K562 (cell line): ENCODE measurements around the gene DUS1L.

Experiments used
- SMARCC2 ChIP-seq: fragments of 450-650 bp; IDR thresholded peaks from 2 replicates; pipeline ENCODE4 v1.6.1; 2017; ENCODE audit warnings: antibody characterized with exemption, moderate library complexity, mild to moderate bottlenecking, low read depth
- ZNF121 ChIP-seq: sonication (generic); formaldehyde crosslinking; conservative IDR thresholded peaks from 2 replicates; pipeline ENCODE4 v1.8.0; 2022; ENCODE audit warnings: missing genetic modification reagents
- TF ChIP-seq, protein P1 (sequence below): fragments of 250-450 bp; sonication (Bioruptor Pico); IDR thresholded peaks from 2 replicates; pipeline ENCODE4 v1.8.0; 2022; ENCODE audit warnings: inconsistent platforms, mild to moderate bottlenecking, moderate library complexity, borderline replicate concordance
- TF ChIP-seq, protein P2 (sequence below), 2 experiments: fragments of 450-650 bp in 1 of 2; sonication (generic) in 1 of 2; formaldehyde crosslinking; conservative IDR thresholded peaks; 2 replicates each; pipeline versions ENCODE4 v1.4.0 to v1.8.1; 2020 to 2022; ENCODE audit warnings: mild to moderate bottlenecking in 1 of 2, missing genetic modification reagents in 1 of 2

DNA sequence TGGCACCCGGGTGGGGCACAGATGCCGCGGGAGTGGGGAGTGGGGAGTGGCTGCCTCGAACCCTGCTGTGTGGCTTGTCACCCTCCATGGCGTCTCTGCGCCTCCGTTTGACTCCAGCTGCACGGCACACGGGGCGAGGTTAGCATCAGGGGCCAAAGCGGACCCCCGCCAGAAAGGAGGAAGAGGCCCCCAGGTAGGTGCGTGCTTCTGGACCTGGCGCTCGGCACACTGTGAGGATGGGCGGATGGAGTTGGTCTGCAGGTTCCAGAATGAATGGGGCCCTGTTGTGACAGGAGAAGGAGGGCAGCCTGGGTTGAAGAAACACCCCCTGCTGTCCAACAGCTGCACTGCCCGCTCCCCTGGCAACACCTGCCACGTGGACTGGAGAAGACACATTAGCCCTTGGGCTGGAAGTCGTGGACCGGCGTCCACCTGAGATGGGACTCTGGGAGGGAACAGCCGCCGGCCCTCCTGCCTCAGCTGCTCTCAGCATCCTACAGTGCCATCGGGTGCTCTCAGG lies 41.8 kb upstream of the DUS1L start:
- no peak for TF ChIP-seq SMARCC2
- TF ChIP-seq, protein P1, sequence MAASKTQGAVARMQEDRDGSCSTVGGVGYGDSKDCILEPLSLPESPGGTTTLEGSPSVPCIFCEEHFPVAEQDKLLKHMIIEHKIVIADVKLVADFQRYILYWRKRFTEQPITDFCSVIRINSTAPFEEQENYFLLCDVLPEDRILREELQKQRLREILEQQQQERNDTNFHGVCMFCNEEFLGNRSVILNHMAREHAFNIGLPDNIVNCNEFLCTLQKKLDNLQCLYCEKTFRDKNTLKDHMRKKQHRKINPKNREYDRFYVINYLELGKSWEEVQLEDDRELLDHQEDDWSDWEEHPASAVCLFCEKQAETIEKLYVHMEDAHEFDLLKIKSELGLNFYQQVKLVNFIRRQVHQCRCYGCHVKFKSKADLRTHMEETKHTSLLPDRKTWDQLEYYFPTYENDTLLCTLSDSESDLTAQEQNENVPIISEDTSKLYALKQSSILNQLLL, result no peak
- no peak for TF ChIP-seq ZNF121 (CRISPR knock-in tag)
- TF ChIP-seq, protein P2, sequence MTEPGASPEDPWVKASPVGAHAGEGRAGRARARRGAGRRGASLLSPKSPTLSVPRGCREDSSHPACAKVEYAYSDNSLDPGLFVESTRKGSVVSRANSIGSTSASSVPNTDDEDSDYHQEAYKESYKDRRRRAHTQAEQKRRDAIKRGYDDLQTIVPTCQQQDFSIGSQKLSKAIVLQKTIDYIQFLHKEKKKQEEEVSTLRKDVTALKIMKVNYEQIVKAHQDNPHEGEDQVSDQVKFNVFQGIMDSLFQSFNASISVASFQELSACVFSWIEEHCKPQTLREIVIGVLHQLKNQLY (CRISPR knock-in tag; conservative IDR thresholded peaks at IDR 0.05), result no peak
